K562 (cell line): ENCODE results near the gene FASTK. TPM values are rescaled to one million over a fixed set of nuclear protein-coding genes. Genes with fewer than 3 reads are reported as not detected.
A peak's percentile ranks its signal among the peaks of the same experiment; 100 is the strongest.
"Not testable (repeated sequence)": the region's sequence is repeated elsewhere in the genome, so short reads cannot be mapped to it uniquely, and the experiment has no call there.

Experiments used
- ATAC-seq: fragments of 200-7000 bp; cut with Tn5 transposase; 3 replicates; pipeline ENCODE4 v1.9.1; 2020; ENCODE audit warnings: moderate library complexity
- BruUV-seq: library from RNA; stranded (reverse); fragments of 400-500 nt; replicated peaks from 2 replicates; lab custom pipeline; 2021; lab: Mats Ljungman, UMichigan
- CTCF ChIA-PET: fragments of 300-600 bp; formaldehyde crosslinking; extraction: SDS; loops from one replicate; lab custom pipeline; 2021; ENCODE audit warnings: low intra/inter-chr PET ratio; lab: Yijun Ruan, JAX
- POLR2A ChIA-PET: fragments of 300-600, 350-650 bp; sonication (Branson Sonifier 250); formaldehyde crosslinking; extraction: SDS; loops from one replicate; lab custom pipeline; 2021; ENCODE audit warnings: antibody characterized with exemption, inconsistent platforms; lab: Yijun Ruan, JAX
- DNase-seq, 4 experiments: peaks; one replicate each; pipeline versions ENCODE4 v3.0.0 to v3.0.0-alpha.2; 2011 to 2018; ENCODE audit warnings: low spot score in 3 of 4, mixed read lengths in 3 of 4; ENCODE audit errors: extremely low read depth in 1 of 4
- FAIRE-seq: peaks from 2 replicates; lab custom pipeline; 2011; peaks lifted over from hg19 to GRCh38; lab: Jason Lieb, UNC
- H2AFZ ChIP-seq: 2 replicates; pipeline ENCODE4 v1.6.0; 2011; ENCODE audit warnings: low read depth, low read length, control low read depth, inconsistent platforms
- H3K27ac ChIP-seq: fragments of 200-600 bp; 3 replicates; pipeline ENCODE4 v1.8.0; 2011; ENCODE audit warnings: low read depth, mild to moderate bottlenecking, control low read depth, inconsistent platforms, low read length, moderate library complexity, mixed read lengths; ENCODE audit errors: extremely low read depth
- H3K27me3 ChIP-seq, 2 experiments: fragments of 300-600 bp in 1 of 2; 2 replicates in 1 of 2; 3 replicates in 1 of 2; pipeline versions ENCODE4 v1.6.0 to v1.8.0; 2011; ENCODE audit warnings: inconsistent platforms in 2 of 2, low read length in 2 of 2, mild to moderate bottlenecking in 1 of 2, mixed read lengths in 1 of 2, moderate library complexity in 1 of 2; ENCODE audit not compliant: control insufficient read depth in 2 of 2, insufficient read depth in 2 of 2
- H3K36me3 ChIP-seq: fragments of 300-600 bp; 3 replicates; pipeline ENCODE4 v1.8.0; 2011; ENCODE audit warnings: mild to moderate bottlenecking, low read length, inconsistent platforms; ENCODE audit not compliant: control insufficient read depth, insufficient read depth
- H3K4me1 ChIP-seq, 2 experiments: fragments of 200-600 bp in 1 of 2; replicated peaks in 1 of 2; 2 replicates in 1 of 2; 3 replicates in 1 of 2; pipeline versions ENCODE4 v1.5.1 to v1.8.0; 2011; ENCODE audit warnings: inconsistent platforms in 2 of 2, low read length in 2 of 2, mild to moderate bottlenecking in 1 of 2, mixed read lengths in 1 of 2, moderate library complexity in 1 of 2; ENCODE audit not compliant: control insufficient read depth in 2 of 2, insufficient read depth in 2 of 2
- H3K4me2 ChIP-seq: 2 replicates; pipeline ENCODE4 v1.6.1; 2011; ENCODE audit warnings: low read length, control low read depth, inconsistent platforms, mixed read lengths; ENCODE audit not compliant: insufficient read depth
- H3K4me3 ChIP-seq: fragments of 200-600 bp; sonication (generic), shearing (Covaris generic); 2 replicates; pipeline ENCODE4 v1.5.1; 2016; ENCODE audit warnings: control low read depth, inconsistent platforms
- H3K79me2 ChIP-seq: fragments of 200-600 bp; 3 replicates; pipeline ENCODE4 v1.8.0; 2011; ENCODE audit warnings: low read length, inconsistent platforms; ENCODE audit not compliant: control insufficient read depth, insufficient read depth
- H3K9ac ChIP-seq, 2 experiments: 2 replicates each; pipeline versions ENCODE4 v1.6.0 to v1.6.1; 2011; ENCODE audit warnings: low read depth in 2 of 2, low read length in 2 of 2, control low read depth in 1 of 2, inconsistent platforms in 1 of 2, mild to moderate bottlenecking in 1 of 2, mixed read lengths in 1 of 2; ENCODE audit not compliant: insufficient read depth in 1 of 2
- H3K9me1 ChIP-seq: one replicate; pipeline ENCODE4 v1.6.0; 2011; ENCODE audit warnings: inconsistent platforms, mild to moderate bottlenecking, low read length, moderate library complexity; ENCODE audit not compliant: control insufficient read depth, insufficient read depth
- H3K9me3 ChIP-seq: replicated peaks from 2 replicates; pipeline ENCODE4 v1.5.1; 2011; ENCODE audit warnings: low read depth, low read length, inconsistent platforms; ENCODE audit not compliant: control insufficient read depth, insufficient read depth
- H4K20me1 ChIP-seq: replicated peaks from 2 replicates; pipeline ENCODE4 v1.6.1; 2011; ENCODE audit warnings: low read length, inconsistent platforms, mixed read lengths; ENCODE audit not compliant: control insufficient read depth, insufficient read depth
- CTCF ChIP-seq, 3 experiments: IDR thresholded peaks in 2 of 3; conservative IDR thresholded peaks in 1 of 3; 2 replicates each; pipeline ENCODE4 v1.5.1; 2011 to 2012; ENCODE audit warnings: low read length in 3 of 3, mild to moderate bottlenecking in 3 of 3, control low read depth in 2 of 3, improper control_type of control experiment in 1 of 3, inconsistent platforms in 1 of 3, low read depth in 1 of 3, mixed read lengths in 1 of 3, moderate library complexity in 1 of 3; ENCODE audit not compliant: insufficient read depth in 2 of 3
- GTF2F1 ChIP-seq: IDR thresholded peaks from 2 replicates; pipeline ENCODE4 v1.6.1; 2011; ENCODE audit warnings: low read depth, low read length, improper control_type of control experiment
- POLR2G ChIP-seq: fragments of 200-400 bp; formaldehyde crosslinking; IDR thresholded peaks from 2 replicates; pipeline ENCODE4 v1.6.1; 2017; ENCODE audit warnings: low read depth, mild to moderate bottlenecking, antibody characterized with exemption, low read length, moderate library complexity
- RBFOX2 ChIP-seq: fragments of 200-400 bp; formaldehyde crosslinking; IDR thresholded peaks from 2 replicates; pipeline ENCODE4 v1.6.1; 2017; ENCODE audit warnings: low read depth, mild to moderate bottlenecking, low read length, moderate library complexity
- SRF ChIP-seq, 2 experiments: fragments of 250-450, 450-650 bp in 1 of 2; sonication (Bioruptor Pico) in 1 of 2; sonication (generic) in 1 of 2; formaldehyde crosslinking; IDR thresholded peaks; 2 replicates each; pipeline versions ENCODE4 v1.5.0 to v1.5.1; 2020 to 2022; ENCODE audit warnings: mild to moderate bottlenecking in 1 of 2, missing genetic modification reagents in 1 of 2
- TAF15 ChIP-seq: fragments of 200-400 bp; formaldehyde crosslinking; IDR thresholded peaks from 2 replicates; pipeline ENCODE4 v1.6.1; 2017; ENCODE audit warnings: mild to moderate bottlenecking, low read depth, low read length, moderate library complexity
- ZBTB7A ChIP-seq: IDR thresholded peaks from 2 replicates; pipeline ENCODE4 v1.6.1; 2011; ENCODE audit warnings: low read depth, mild to moderate bottlenecking, low read length, moderate library complexity, borderline replicate concordance; ENCODE audit not compliant: control insufficient read depth
- ZNF830 ChIP-seq: fragments of 250-450 bp; sonication (Bioruptor Pico); IDR thresholded peaks from 2 replicates; pipeline ENCODE4 v1.5.0; 2021; ENCODE audit warnings: mild to moderate bottlenecking
- WGBS: fragments of 100-300 bp; shearing (Covaris generic); methylation state at CpG from one replicate; pipeline ENCODE4 v1.1.6; 2016; ENCODE audit warnings: low coverage, mixed read lengths; ENCODE audit not compliant: insufficient coverage; ENCODE audit errors: missing lambda C conversion rate; 5-methylcytosine and 5-hydroxymethylcytosine counted together
- in situ Hi-C: fragments of 300-500 bp; cut with MboI; formaldehyde crosslinking; loops from 4 replicates; pipeline ENCODE4 v1.15.0; 2018; ENCODE audit warnings: inconsistent platforms, mixed read lengths
- intact Hi-C: fragments of 100-400 bp; cut with micrococcal nuclease; formaldehyde crosslinking; loops from 2 replicates; pipeline ENCODE4 v1.14.2; 2022
- polyA plus RNA-seq, 8 experiments: library from polyadenylated mRNA; depleted of rRNA in 4 of 8; stranded (reverse) in 5 of 8; unstranded in 3 of 8; fragments of >200 nt; fragmentation: Nextera tagmentation in 2 of 8; fragmentation: Illumina TruSeq in 1 of 8; extraction: Ambion mirVana in 2 of 8; extraction: Trizol in 1 of 8; gene quantifications; 2 replicates each; pipeline versions ENCODE4 v1.2.1 to v1.2.3, GENCODE V29; 2011 to 2014; ENCODE audit warnings: inconsistent platforms in 1 of 8, missing spikeins in 1 of 8
- total RNA-seq, 7 experiments: library from RNA; depleted of rRNA in 6 of 7; stranded (reverse); fragments of >200 nt in 6 of 7; fragmentation: Illumina TruSeq in 2 of 7; extraction: Trizol in 2 of 7; gene quantifications; 2 replicates each; pipeline versions ENCODE4 v1.2.1 to v1.2.3, GENCODE V29; 2011 to 2021; ENCODE audit warnings: low replicate concordance in 1 of 7
- TF ChIP-seq, protein P1 (sequence below): fragments of 200-800 bp; sonication (Bioruptor generic); IDR thresholded peaks from 2 replicates; pipeline ENCODE4 v1.6.1; 2017; ENCODE audit warnings: missing genetic modification characterization, missing compliant biosample characterization

Gene FASTK
- total and polyA plus RNA-seq, 9 of the 15 experiments (the other 6 are each of a cell fraction or from before 2014, with no cell fraction given) = 0.51 to 150 (median 48.2) TPM

DNA sequence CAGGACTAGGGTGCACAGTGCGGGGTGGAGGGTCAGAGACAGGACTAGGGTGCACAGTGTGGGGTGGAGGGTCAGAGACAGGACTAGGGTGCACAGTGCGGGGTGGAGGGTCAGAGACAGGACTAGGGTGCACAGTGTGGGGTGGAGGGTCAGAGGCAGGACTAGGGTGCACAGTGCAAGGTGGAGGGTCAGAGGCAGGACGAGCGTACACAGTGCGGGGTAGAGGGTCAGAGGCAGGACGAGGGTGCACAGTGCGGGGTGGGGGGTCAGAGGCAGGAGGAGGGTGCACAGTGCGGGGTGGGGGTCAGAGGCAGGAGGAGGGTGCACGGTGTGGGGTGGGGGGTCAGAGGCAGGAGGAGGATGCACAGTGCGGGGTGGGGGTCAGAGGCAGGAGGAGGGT, 37.2 kb downstream of the FASTK start:
- H4K20me1 ChIP-seq, H3K79me2 ChIP-seq, H3K27me3 ChIP-seq, BruUV-seq, ATAC-seq, FAIRE-seq, H3K9me3 ChIP-seq, H3K27ac ChIP-seq, DNase-seq, H3K4me3 ChIP-seq, H3K9ac ChIP-seq, intact Hi-C loops, CTCF ChIA-PET: not testable (repeated sequence)
- H3K4me1 ChIP-seq = peaks cover 23 to 59% of the 10 kb centered on the region in 2 experiments
- H3K9me1 ChIP-seq = peaks cover 13% of the 10 kb centered on the region
- TF ChIP-seq POLR2G (peak; percentile 13; the same call in 1 of the 2 replicates), RBFOX2 (0 out of 2 replicates have a peak, but pooled peaks have one; percentile 41)
- TF ChIP-seq, all 486 proteins: peak for 2; not testable (repeated sequence) for 484
- WGBS = 73% methylated on average over 5 of the region's 10 CpGs
- peaks cover 21% of the 10 kb centered on the region for H3K36me3 ChIP-seq
- H2AFZ ChIP-seq, in situ Hi-C loops, H3K4me2 ChIP-seq, POLR2A ChIA-PET: not testable (repeated sequence)

DNA sequence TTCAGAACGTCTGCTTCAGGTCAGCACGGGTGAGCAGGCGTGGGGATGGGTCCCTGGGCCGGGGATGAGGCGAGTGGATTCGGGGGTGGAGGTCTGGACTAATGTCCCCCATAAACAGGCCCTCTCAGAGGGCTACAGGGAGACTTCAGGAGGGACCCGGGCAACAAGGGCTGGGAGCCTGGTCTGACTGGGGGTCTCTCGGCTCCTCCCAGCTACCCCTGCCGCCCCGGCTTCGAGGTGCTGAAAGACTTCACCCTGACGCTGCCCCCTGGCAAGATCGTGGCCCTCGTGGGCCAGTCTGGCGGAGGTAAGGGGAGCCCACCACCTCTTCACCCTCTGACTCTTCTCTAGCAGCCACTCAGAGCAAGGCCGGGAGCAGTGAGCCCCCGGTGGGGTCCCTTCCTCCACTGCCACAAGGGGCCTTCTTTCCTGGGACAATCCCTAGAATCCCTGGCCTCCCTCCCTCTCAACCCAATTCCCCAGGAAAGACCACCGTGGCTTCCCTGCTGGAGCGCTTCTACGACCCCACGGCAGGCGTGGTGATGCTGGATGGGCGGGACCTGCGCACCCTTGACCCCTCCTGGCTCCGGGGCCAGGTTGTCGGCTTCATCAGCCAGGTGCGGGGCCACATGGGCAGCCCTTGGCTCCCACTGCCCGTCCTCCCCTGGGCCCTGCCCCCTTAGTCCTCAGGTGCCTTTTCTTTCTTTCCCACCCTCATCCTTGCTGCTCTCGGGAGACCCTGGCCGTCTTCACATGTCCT, 39.8 kb downstream of the FASTK start:
- ChIA-PET POLR2A (interaction anchor here (0.9 to 3.8 kb wide), 5 partner anchors 9 to 69 kb away, joined by 3 to 23 read pairs (median 5); partner anchors contain the start of genes ABCB8 and ASIC3), CTCF (no interaction called here)
- peaks cover 39% of the 10 kb centered on the region; the same call in 2 of the 3 replicates for H3K36me3 ChIP-seq
- BruUV-seq = no TSS peak
- H3K27me3 ChIP-seq = no peaks in the 10 kb centered on the region
- peaks cover 13% of the 10 kb centered on the region for H3K9me1 ChIP-seq
- ATAC-seq (no peak), DNase-seq (no peak), FAIRE-seq (no peak)
- no peak overlapping the region for H3K4me2 ChIP-seq
- peaks cover 10% of the 10 kb centered on the region for H4K20me1 ChIP-seq
- H3K9me3 ChIP-seq = no peaks in the 10 kb centered on the region
- H3K79me2 ChIP-seq = no peaks in the 10 kb centered on the region
- no peak overlapping the region for H3K27ac ChIP-seq
- intact Hi-C loops = no loop called here
- no peak overlapping the region for H3K4me3 ChIP-seq
- H3K4me1 ChIP-seq = peaks cover 24 to 68% of the 10 kb centered on the region in 2 experiments
- in situ Hi-C loops = no loop called here
- peak overlapping the region in 1 of 2 experiments; percentile 57; a peak in 2 of 4 replicates for H3K9ac ChIP-seq
- 76% methylated on average over 30 of the region's 30 CpGs for WGBS
- no peak overlapping the region for H2AFZ ChIP-seq
- TF ChIP-seq ZBTB7A = peak; percentile 34; the same call in 1 of the 2 replicates
- no peak for TF ChIP-seq CTCF (IDR thresholded peaks at IDR 0.05 in 2 of 3, conservative IDR thresholded peaks at IDR 0.05 in 1 of 3; ENCODE audit: insufficient read depth in 2 of 3, low read depth in 1 of 3, low read length in 3 of 3)
- no peak for TF ChIP-seq TAF15
- no peak for TF ChIP-seq GTF2F1
- no peak for TF ChIP-seq SRF (CRISPR knock-in tag; IDR thresholded peaks at IDR 0.05)
- TF ChIP-seq, protein P1, sequence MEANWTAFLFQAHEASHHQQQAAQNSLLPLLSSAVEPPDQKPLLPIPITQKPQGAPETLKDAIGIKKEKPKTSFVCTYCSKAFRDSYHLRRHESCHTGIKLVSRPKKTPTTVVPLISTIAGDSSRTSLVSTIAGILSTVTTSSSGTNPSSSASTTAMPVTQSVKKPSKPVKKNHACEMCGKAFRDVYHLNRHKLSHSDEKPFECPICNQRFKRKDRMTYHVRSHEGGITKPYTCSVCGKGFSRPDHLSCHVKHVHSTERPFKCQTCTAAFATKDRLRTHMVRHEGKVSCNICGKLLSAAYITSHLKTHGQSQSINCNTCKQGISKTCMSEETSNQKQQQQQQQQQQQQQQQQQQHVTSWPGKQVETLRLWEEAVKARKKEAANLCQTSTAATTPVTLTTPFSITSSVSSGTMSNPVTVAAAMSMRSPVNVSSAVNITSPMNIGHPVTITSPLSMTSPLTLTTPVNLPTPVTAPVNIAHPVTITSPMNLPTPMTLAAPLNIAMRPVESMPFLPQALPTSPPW (CRISPR knock-in tag) = no peak
- 0 out of 2 replicates have a peak, but pooled peaks have one; percentile 1 for TF ChIP-seq ZNF830
